Transverse colon (tissue), 4 donors: ENCODE data around the gene PRKCQ.

ENCODE experiments used
- EP300 ChIP-seq: sonication (generic); formaldehyde crosslinking; IDR thresholded peaks from one replicate; pipeline ENCODE4 v1.6.1; 2017; ENCODE audit warnings: antibody characterized with exemption, low read depth
- POLR2A ChIP-seq: fragments of 450-650 bp; IDR thresholded peaks from one replicate; pipeline ENCODE4 v1.6.1; 2016; ENCODE audit warnings: antibody characterized with exemption, mild to moderate bottlenecking, moderate library complexity
- POLR2AphosphoS5 ChIP-seq, 3 donors: sonication (generic); formaldehyde crosslinking; IDR thresholded peaks; one replicate each; pipeline ENCODE4 v1.6.1; 2016; ENCODE audit warnings: antibody characterized with exemption in 3 of 3
- TF ChIP-seq, protein P1 (sequence below), 5 experiments: fragments of 200-600 bp in 3 of 5; fragments of 450-650 bp in 2 of 5; sonication (generic) in 3 of 5; IDR thresholded peaks; 1 replicate in 2 of 5; 2 replicates in 3 of 5; pipeline ENCODE4 v1.5.1; 2016 to 2017; ENCODE audit warnings: antibody characterized with exemption in 5 of 5, inconsistent platforms in 3 of 5, mild to moderate bottlenecking in 2 of 5, moderate library complexity in 1 of 5

DNA sequence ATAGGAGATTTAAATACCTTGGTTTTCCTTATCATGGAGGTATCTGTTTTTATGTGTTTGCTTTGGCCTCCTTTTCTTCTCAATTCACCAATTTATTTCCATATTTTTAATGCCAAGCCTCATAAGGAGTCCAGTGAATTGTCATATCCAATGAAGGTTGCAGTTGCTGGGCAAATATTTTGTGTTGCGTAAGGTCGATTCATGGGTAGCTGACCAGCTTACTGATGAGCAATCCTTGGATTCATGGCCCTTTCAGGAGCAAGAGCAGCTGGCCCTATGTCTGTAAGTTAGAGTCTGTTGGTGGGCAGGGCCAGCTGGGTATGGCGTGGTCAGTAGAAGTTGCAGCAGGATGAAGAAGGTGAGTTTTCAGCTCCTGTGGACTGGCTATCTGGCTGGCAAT is 194.4 kb downstream of the PRKCQ start:
- TF ChIP-seq POLR2A: no peak
- TF ChIP-seq, protein P1, sequence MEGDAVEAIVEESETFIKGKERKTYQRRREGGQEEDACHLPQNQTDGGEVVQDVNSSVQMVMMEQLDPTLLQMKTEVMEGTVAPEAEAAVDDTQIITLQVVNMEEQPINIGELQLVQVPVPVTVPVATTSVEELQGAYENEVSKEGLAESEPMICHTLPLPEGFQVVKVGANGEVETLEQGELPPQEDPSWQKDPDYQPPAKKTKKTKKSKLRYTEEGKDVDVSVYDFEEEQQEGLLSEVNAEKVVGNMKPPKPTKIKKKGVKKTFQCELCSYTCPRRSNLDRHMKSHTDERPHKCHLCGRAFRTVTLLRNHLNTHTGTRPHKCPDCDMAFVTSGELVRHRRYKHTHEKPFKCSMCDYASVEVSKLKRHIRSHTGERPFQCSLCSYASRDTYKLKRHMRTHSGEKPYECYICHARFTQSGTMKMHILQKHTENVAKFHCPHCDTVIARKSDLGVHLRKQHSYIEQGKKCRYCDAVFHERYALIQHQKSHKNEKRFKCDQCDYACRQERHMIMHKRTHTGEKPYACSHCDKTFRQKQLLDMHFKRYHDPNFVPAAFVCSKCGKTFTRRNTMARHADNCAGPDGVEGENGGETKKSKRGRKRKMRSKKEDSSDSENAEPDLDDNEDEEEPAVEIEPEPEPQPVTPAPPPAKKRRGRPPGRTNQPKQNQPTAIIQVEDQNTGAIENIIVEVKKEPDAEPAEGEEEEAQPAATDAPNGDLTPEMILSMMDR (IDR thresholded peaks at IDR 0.05): no peak
- no peak for TF ChIP-seq POLR2AphosphoS5 (IDR thresholded peaks at IDR 0.05)
- TF ChIP-seq EP300: no peak
